ENCODE measurements around the gene SCN4A. TPM values are rescaled to one million over a fixed set of nuclear protein-coding genes. Genes with fewer than 3 reads are reported as not detected.
A peak's percentile ranks its signal among the peaks of the same experiment; 100 is the strongest.

Gene SCN4A
- total and polyA plus RNA-seq, 8 donors, result 0.04 to 1.7 (median 0.29) TPM

GRCh38 chr17:63961355-63962212 is 11.1 kb downstream of the SCN4A start:
- DNase-seq (peak in 5 of 6 donors; percentile 43 to 73 (median 62)), FAIRE-seq (no peak), ATAC-seq (peak; percentile 72 to 78 (median 73))
- TF ChIP-seq CTCF (IDR thresholded peaks at IDR 0.05), result no peak
- Histone ChIP-seq H3K4me3 (peak overlapping the region in 1 of 4 donors; percentile 22), H3K27ac (no peak overlapping the region), H3K36me3 (no peaks in the 10 kb centered on the region), H3K27me3 (no peaks in the 10 kb centered on the region), H3K4me1 (no peaks in the 10 kb centered on the region), H3K9me3 (no peaks in the 10 kb centered on the region)
- 22 to 23% methylated on average over 36 to 37 of the region's 37 CpGs for WGBS, 2 donors
- intact Hi-C loops (cut with DNase I), result no loop called here

- DNase-seq (no peak), FAIRE-seq (no peak), ATAC-seq (no peak)
- no peak overlapping the region for H3K4me3 ChIP-seq
- H3K9me3 ChIP-seq, result no peaks in the 10 kb centered on the region
- H3K27ac ChIP-seq, result no peak overlapping the region
- TF ChIP-seq CTCF (IDR thresholded peaks at IDR 0.05), result no peak
- intact Hi-C loops (cut with DNase I), result no loop called here
- H3K36me3 ChIP-seq, result no peaks in the 10 kb centered on the region
- no peaks in the 10 kb centered on the region for H3K27me3 ChIP-seq
- WGBS, 2 donors, result 76 to 77% methylated on average over 7 of the region's 7 CpGs
- no peaks in the 10 kb centered on the region for H3K4me1 ChIP-seq
Measured at GRCh38 chr17:63960430-63960829, 12.3 kb downstream of the SCN4A start.

GRCh38 chr17:63960006-63960405 is 12.7 kb downstream of the SCN4A start:
- 68 to 83% methylated on average over 7 to 9 of the region's 9 CpGs for WGBS, 2 donors
- Histone ChIP-seq H3K36me3 (no peaks in the 10 kb centered on the region), H3K4me3 (no peak overlapping the region), H3K9me3 (no peaks in the 10 kb centered on the region), H3K27ac (no peak overlapping the region), H3K27me3 (no peaks in the 10 kb centered on the region), H3K4me1 (no peaks in the 10 kb centered on the region)
- ATAC-seq (no peak), FAIRE-seq (no peak), DNase-seq (no peak)
- intact Hi-C loops (cut with DNase I), result no loop called here
- TF ChIP-seq CTCF (IDR thresholded peaks at IDR 0.05), result no peak

GRCh38 chr17:63956296-63956920 is 16.3 kb downstream of the SCN4A start:
- WGBS, 2 donors, result 96 to 99% methylated on average over 5 of the region's 5 CpGs
- no peak for DNase-seq
- no peaks in the 10 kb centered on the region for H3K4me1 ChIP-seq
- intact Hi-C loops (cut with DNase I), result no loop called here
- FAIRE-seq, result no peak
- H3K9me3 ChIP-seq, result no peaks in the 10 kb centered on the region
- no peak overlapping the region for H3K4me3 ChIP-seq
- ATAC-seq, result no peak
- no peaks in the 10 kb centered on the region for H3K36me3 ChIP-seq
- H3K27me3 ChIP-seq, result no peaks in the 10 kb centered on the region
- H3K27ac ChIP-seq, result no peak overlapping the region
- TF ChIP-seq CTCF (IDR thresholded peaks at IDR 0.05), result no peak

- DNase-seq (no peak), ATAC-seq (no peak), FAIRE-seq (no peak)
- Histone ChIP-seq H3K4me3 (no peak overlapping the region), H3K9me3 (no peaks in the 10 kb centered on the region), H3K36me3 (no peaks in the 10 kb centered on the region), H3K27me3 (no peaks in the 10 kb centered on the region), H3K4me1 (no peaks in the 10 kb centered on the region), H3K27ac (no peak overlapping the region)
- intact Hi-C loops (cut with DNase I), result no loop called here
- no peak for TF ChIP-seq CTCF (IDR thresholded peaks at IDR 0.05)
- 80 to 86% methylated on average over 4 of the region's 4 CpGs for WGBS, 2 donors
Measured at GRCh38 chr17:63955791-63956190, 16.9 kb downstream of the SCN4A start.

Data from pancreas (tissue), 10 donors.